Islet of Langerhans (tissue), 1 donor: ENCODE results near the gene ZNF473.
"Not testable (repeated sequence)": the region's sequence is repeated elsewhere in the genome, so short reads cannot be mapped to it uniquely, and the experiment has no call there.

ENCODE experiments used
- FAIRE-seq: peaks from one replicate; lab custom pipeline; 2011; peaks lifted over from hg19 to GRCh38; lab: Jason Lieb, UNC

The ZNF473 gene

GRCh38 chr19:50099696-50100095 is 73.9 kb downstream of the ZNF473 start:
- not testable (repeated sequence) for FAIRE-seq

- not testable (repeated sequence) for FAIRE-seq
Observed at GRCh38 chr19:50100946-50101345, 75.1 kb downstream of the ZNF473 start.
